Right ventricle myocardium inferior (tissue), 1 donor: ENCODE results near the gene ALG6. TPM values are rescaled to one million over a fixed set of nuclear protein-coding genes. Genes with fewer than 3 reads are reported as not detected.
"Not testable (repeated sequence)": the region's sequence is repeated elsewhere in the genome, so short reads cannot be mapped to it uniquely, and the experiment has no call there.

ENCODE experiments used
- ATAC-seq: fragments of 200-7000 bp; cut with Tn5 transposase; one replicate; pipeline ENCODE4 v1.9.1; 2020; ENCODE audit warnings: mild to moderate bottlenecking, moderate library complexity
- DNase-seq: peaks from one replicate; pipeline ENCODE4 v3.0.0; 2021; ENCODE audit errors: missing footprints
- intact Hi-C: fragments of 100-400 bp; cut with DNase I; formaldehyde crosslinking; loops from one replicate; pipeline ENCODE4 v1.11.0; 2022
- total RNA-seq: library from RNA; stranded (reverse); fragmentation: NEBNext Ultra II Directional; extraction: Animal tissue kit (Norgen Biotek cat#: 25700); gene quantifications from one replicate; pipeline ENCODE4 v1.2.1, GENCODE V29; 2021
- donor health status: DM: no; HTN: yes; CAD: no; lungs with severe emphysema.

Gene ALG6
- total RNA-seq, 1 donor from 2014 or later: 5.2 TPM

DNA sequence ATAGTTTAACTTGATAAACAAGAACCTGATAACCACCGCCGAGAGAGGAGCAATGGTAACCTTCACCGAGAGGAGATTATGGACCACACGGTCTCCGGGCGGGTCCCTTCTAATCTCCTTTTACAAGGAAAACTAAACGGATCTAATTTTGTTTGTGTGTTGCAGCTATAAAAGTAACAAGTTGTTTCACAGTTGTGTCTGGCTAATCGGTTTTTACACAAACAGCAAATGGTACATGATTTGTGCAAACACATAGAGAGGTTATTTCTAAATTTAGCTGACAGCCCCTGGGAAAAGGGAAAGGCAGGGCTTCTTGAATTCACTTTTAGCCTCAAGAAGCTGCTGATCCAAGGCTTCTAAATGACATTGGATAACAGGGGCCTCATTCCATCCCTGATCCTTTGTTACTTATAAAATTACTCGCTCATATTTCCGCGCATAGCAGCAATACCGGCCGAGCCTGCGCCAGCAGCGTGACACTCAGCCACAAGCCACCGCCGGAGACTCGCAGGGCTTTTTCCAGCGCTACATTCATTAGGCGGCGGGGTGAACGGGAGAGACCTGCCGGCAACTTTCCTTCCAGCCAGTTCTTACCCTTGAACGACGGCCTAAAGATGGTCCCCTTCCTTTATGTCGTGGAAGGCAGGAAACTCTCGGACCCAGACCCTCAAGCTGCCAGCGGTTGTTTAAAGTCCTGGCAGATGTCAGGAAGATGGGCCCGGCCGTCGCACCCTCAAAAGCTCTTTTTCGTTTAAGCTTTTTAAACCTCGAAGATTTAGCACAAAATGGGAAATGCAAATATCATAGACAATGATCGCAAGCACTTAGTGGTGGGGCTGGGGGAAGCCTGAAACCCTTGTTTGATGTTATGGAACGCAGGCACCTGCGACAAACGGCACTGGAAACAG, 40.7 kb upstream of the ALG6 start:
- intact Hi-C loops: no loop called here
- DNase-seq (no peak), ATAC-seq (no peak)

DNA sequence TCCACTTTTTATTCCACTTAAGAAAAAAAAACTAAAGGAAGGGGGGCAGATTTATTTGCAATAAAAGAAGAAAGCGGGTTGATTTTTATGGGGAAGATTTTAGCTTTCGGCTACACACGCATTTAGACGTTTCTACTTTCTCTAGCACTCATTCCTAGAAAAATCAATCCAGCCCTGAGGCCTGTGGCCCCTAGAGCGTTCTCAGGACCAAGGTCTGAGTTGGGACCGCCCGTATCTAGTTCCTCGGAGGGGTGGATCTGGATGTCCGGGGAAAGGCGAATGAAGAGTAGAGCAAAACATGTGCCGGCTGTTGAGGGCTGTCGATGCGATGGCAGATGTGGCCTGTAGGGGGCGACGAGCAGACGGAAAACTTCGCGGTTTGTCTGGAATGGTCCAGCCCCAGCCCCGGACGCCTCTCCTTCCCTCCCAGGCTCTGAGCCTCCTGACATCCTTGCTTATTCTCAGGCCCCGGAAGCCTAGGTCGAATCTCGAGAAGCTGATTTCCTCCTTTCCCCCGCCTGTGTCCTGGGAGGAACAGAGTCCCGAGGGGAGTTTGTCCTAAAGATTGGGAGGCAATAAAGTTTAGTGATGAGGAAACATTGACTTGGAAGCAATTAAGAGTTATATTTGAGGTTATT, 39.9 kb upstream of the ALG6 start:
- ATAC-seq: no peak
- no peak for DNase-seq
- intact Hi-C loops: no loop called here

DNA sequence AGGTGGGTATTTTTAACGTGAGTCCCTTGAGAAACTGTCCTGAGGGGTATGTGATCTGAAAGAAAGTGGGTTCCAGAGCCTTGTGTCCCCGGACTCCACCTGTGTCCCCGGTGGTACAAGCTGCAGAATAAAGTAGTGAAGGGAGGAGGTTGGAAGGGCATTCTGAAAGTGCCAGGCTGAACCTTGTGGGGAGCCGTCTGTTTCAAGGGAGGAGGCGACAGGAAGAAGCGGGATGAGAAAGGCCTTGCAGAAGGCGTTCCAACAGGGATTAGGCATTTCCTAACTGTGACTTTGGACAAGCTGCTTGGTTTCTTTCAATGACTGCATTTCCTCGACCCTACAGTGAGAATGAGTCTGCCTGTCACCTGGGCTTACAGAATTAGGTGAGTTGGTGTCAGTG, 39.3 kb upstream of the ALG6 start:
- ATAC-seq: no peak
- intact Hi-C loops: no loop called here
- DNase-seq: no peak

DNA sequence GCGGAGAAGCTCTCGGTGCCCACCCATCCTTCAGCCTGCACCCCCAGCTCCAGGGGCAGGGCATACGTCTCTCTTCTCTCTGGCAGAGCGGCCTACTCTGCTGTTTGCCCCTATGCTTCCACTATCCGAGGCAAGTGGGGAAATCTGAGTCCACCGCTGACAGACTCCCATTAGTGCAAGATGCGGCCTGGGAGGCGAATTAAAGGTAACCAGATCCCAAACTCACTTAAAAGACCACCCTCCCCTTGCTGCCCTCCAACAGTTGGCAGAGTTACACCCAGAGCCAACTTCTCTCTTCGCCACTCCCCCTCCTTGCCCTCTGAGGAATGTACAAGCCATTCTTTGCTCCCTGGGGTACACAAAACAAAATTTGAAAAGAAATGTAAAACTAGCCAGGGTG, 38.6 kb upstream of the ALG6 start:
- DNase-seq: no peak
- intact Hi-C loops: no loop called here
- no peak for ATAC-seq

DNA sequence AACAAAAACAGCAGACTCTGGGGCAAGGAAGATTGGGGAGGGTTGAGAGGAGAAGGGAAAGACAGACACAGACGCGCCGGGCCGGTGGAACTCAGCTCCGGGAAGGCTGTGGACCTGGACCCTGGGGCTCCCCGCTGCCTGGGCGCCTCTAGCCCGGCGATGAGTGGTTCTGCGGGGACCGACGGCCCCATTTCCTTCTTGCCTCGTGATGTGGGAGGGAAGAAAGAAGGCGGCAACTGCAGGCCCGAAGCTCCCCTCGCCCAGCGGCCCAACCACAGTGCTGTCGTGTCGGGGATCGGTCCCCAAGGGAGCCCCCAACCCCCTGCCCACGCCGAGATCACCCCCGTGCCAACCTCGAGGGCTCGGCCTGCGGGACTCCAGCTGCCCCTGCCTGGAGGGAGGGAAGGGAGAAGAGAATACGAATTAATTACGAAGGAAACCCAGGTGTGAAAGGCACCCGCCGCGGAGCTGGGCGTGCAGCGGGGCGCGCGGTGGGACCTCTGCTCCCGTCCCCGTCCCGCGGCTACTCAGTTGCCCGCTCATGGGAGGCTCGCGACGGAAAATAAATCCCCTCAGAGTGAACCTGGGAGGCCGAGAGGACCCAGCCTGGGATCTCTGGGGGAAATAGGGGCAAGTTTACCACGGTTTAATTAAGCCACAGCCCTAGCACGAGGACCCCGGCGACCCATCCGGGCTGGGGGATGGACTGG, 37.7 kb upstream of the ALG6 start:
- DNase-seq: no peak
- ATAC-seq: no peak
- intact Hi-C loops: no loop called here

DNA sequence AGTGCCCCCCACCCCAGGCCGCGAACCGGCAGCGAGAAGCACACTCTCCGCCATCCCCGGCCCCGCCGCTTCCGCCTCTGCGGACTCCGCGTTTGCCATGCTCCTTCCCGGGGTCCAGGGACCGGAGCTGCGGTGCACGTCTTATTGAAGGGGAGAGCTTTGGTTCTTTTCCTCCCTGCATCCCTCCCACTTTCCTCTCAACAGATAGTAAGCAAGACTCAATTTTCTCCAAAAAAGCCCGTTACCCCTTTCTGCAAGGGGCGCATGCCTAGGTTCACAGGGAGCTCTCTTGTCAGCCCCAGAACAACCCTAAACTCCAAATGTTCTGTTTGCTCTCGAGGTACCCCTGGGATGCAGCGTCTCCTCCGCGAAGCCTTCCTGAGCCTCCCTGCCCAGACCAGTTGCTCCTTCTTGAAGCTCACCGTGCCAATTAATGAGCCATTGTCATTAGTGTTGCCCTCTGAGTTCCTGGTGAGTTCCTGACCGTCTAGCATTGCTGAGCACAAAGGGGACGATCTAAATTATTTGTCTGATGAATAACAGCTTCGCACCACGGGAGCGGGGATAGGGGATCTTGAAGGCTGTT, 37.0 kb upstream of the ALG6 start:
- ATAC-seq (no peak), DNase-seq (no peak)
- intact Hi-C loops: no loop called here

DNA sequence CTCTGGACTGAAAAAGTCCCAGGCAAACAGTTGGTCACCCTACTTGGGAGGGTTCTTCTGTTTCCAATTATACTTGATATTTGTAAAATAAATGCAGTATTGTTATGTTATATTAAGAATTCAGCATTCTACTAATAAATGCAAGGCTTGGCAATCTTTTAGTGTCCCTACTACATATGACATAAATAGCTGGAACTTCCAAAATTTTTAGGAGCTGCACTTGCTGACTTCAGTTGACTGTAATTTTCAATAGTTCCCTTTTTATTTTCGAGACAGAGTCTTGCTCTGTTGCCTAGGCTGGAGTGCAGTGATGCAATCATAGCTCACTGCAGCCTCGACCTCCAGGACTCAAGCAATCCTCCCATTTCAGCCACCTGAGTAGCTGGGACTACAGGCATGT, 25.0 kb upstream of the ALG6 start:
- DNase-seq: no peak
- no peak for ATAC-seq
- intact Hi-C loops: no loop called here

DNA sequence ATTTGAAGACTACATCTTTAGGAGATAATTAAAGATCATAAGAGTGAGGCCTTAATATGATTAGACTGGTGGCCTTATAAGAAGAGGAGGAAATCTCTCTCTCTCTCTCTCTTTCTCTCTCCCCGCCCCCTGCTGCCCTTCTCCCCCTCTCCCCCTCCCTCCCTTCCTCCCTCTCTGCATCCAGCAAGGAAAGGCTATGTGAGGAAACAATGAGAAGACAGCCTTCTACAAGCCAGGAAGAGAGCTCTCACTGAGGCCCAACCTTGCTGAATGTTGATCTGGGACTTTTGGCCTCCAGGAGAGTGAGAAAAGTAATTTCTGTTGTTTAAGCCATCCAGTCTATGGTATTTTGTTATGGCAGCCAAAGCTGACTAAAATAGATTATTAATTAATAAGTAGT, 23.5 kb upstream of the ALG6 start:
- ATAC-seq (no peak), DNase-seq (no peak)
- intact Hi-C loops: no loop called here

DNA sequence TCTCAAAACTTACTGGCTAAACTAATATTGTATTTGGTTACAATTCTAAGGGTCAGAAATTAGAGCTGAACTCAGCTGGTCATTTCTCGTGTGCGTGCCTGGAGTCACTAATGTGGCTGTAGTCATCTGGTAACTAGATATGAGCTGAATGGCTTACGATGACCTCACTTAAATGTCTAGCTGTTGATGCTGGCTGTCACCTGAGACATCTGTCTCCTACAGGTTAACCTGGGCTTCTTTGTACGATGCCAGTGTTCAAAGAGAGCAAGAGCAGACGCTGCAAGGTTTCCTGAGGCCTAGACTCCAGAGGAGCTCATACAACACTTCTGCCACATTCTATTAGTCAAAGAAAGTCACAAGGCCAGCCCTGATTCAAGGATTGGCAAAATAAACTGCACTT, 17.1 kb upstream of the ALG6 start:
- no peak for ATAC-seq
- no peak for DNase-seq
- intact Hi-C loops: no loop called here

DNA sequence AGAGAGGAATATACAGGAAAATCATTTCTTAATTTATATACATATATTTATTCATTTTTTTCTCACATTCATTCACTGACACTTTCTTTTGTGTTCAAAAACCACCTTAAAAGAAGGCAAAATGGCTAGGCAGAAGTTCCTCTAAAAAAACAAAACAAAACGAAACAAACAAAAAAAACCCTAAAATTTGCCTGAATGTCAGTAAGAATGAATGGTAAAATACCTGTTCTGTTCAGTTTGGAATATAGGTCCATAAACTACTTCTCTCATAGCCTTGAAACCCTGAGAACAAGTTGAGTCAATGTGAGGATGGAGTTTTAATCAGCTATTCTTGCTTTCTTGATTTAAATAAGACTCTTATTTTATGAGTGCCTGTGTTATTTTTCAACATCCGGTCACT, 14.7 kb upstream of the ALG6 start:
- no peak for ATAC-seq
- intact Hi-C loops: no loop called here
- DNase-seq: no peak

DNA sequence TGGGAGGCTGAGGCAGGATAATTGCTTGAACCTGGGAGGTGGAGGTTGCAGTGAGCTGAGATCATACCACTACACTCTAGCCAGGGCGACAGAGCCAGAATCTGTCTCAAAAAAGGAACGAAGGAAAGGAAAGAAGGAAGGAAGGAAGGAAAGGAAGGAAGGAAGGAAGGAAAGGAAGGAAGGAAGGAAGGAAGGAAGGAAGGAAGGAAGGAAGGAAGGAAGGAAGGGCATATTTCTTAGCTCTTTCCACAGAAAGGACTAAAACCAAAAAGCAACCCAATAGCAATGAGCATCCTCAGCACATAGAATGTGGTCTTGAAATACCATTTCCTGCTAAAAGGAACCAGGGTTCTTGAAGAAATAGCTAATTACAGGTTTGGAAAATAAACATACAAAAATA, 11.2 kb upstream of the ALG6 start:
- ATAC-seq, DNase-seq, intact Hi-C loops: not testable (repeated sequence)

DNA sequence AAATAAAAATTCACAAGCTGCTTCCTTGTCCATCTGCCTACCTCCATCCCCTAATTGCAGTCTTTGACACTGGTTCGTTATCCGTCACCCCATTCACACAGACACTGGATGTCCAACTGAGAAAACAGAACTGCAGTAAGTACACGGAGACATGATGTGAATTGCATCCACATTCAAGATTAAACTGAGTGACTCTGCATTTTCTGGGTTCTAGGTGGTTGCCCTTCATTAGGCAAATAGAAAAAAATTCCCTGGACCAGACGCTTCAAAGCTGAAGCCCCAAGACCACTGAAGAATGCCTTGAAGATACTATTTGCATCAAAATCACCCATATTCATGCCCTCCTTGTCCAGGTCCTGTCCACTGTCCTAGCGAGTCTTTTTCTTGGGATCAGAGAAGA, 7.9 kb upstream of the ALG6 start:
- no peak for ATAC-seq
- intact Hi-C loops: no loop called here
- no peak for DNase-seq

DNA sequence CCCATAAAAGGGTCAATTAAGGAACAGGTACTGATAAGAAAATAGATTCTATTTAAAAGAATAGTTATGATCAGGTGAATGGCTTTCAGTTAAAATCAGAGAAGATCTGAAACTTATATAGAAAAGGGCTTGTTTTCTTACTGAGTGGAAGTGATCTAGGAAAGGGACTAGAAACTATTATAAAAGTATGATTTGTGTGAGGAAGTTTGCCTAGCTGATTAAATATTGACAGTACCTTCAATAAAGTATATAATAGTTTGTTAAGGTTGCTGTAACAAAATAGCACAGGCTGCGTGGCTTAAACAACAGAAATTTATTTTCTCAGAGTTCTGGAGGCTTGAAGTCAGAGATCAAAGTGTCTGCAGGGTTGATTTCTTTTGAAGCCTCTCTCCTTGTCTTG, 5.4 kb upstream of the ALG6 start:
- ATAC-seq: no peak
- intact Hi-C loops: no loop called here
- no peak for DNase-seq

DNA sequence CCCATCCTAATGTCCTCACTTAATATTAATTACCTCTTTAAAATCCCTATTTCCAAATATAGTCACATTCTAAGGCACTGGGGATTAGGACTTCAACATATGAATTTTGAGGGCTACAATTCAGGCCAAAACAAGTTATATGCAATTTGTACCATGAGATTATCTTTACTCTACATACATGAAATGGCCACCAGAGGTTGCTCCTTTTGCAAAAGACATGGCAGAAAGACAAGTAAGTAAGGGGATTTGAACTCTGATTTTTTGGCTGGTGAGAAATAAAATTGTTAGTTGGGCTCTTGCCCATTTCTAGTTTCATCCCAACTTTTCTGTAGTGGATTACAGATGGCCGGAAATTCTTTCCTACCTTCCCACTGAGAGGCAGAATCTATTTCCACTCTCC, 4.8 kb upstream of the ALG6 start:
- DNase-seq: no peak
- intact Hi-C loops: no loop called here
- ATAC-seq: no peak

DNA sequence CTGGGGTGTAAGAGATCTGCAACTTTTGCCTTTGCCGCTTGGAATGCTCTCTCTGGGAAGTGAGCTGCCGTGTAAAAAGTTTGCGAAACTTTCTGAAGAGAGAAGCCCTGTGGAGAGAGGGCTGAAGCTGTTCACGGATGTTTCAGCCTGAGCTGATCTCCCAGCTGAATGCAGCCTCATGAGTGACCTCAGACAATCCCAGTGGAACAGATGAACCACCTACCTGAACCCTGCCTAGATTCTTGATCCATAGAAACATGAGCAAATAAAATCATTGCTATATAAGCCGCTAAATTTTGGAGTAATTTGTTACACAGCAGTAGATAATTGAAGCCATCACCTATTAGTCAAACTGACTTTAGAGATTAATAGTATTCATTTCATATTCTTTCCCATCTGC, 4.4 kb upstream of the ALG6 start:
- intact Hi-C loops: no loop called here
- DNase-seq (no peak), ATAC-seq (no peak)

DNA sequence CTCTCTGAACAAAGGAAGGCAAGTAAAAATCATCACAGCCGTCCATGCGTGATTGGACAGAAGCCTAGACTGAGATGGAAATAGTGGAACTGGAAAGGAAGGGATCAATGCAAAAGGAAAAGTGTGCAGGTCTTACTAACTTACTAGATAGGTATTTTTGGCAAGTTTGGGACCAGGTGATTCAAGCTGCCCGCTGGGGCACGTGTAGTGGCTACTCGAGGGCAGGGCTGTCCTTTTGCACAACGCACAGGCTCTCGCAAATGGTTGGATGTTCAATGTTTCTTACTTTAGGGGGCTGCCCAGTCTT, 566 bp upstream of the ALG6 start:
- ATAC-seq (no peak), DNase-seq (no peak)
- intact Hi-C loops: no loop called here

DNA sequence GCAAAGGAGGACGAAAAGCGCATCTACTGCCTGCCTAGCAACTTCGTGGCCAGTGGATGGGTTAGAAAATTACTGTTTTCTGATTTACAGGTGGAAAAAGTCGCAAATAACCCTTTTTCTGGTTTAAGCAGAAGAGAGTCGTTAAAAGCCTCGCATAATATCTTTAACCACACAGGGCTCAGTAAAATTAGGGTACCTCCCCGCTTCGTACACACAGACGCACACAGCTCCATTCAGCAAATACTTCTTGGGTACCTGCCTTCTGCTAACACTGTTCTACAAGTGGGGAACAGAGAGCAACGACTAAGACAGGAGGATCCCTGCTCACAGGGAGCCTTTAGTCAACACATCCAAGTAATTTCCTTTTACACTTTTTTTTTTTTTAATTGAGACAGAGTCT, 704 bp downstream of the ALG6 start:
- intact Hi-C loops: no loop called here
- no peak for DNase-seq
- no peak for ATAC-seq

DNA sequence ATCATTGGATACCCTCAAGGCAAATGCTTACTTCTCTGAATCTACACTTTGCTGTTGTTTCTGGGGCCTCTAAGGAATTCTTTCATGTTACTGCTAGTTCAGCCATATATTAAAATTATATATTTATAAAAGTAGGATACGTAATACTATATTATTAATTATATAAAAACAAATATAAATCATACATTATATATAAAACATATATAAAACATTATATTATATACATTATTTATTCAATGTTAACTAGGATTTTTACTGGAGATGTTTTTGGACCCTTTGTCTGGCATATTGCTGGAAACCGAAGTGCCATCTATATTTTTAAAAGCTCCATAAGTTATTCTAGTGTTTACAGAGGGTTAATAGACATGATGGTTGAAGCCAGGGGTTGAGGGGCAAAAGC, 12.2 kb downstream of the ALG6 start:
- intact Hi-C loops: no loop called here
- DNase-seq (no peak), ATAC-seq (no peak)

DNA sequence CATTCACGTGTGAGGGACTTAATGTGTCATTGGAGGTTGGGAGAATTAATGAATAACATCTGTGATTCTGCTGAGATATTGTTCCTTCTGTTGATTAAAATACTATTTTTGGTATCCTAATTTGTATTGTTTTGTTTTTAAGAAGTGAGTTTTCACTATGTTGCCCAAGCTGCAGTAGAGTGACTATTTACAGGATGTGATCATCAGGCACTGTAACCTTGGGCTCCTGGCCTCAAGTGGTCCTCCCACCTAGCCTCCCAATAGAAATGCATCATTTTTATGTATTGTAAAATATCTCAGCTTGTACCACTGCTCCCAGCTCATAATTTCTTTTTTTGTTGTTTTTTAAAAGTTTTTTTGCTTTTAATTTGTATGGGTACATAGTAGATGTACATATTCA, 14.3 kb downstream of the ALG6 start:
- no peak for DNase-seq
- intact Hi-C loops: no loop called here
- ATAC-seq: no peak

DNA sequence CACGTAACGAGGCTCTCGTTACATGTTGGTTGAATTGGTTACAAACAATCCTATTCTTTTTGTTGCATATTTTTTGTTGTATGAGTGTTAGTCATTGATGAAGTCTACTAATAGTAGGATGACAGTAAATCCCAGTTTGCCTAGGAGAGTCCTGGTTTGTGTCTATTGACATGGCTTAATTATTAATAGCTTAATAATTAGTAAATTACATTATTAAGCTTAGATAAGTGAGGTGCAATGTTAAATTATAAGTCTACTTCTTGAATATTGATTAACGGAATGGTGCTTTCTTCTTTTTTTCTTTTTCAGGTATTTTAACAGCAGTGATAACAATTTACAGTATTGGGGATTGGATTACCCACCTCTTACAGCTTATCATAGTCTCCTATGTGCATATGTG, 34.5 kb downstream of the ALG6 start:
- DNase-seq (no peak), ATAC-seq (no peak)
- intact Hi-C loops: no loop called here
